ENCODE measurements around the gene MYOZ2.
A peak's percentile ranks its signal among the peaks of the same experiment; 100 is the strongest.

MYOZ2 gene

GRCh38 chr4:119207051-119207450 lies 71.4 kb downstream of the MYOZ2 start:
- peaks cover 12% of the 10 kb centered on the region for H3K4me1 ChIP-seq (ENCODE audit: low read depth, poor library complexity, severe bottlenecking)
- H3K4me2 ChIP-seq: no peak overlapping the region
- no peaks in the 10 kb centered on the region for H3K27me3 ChIP-seq (ENCODE audit: insufficient read depth, low read depth)
- H2AFZ ChIP-seq (ENCODE audit: low read depth): no peak overlapping the region
- TF ChIP-seq, protein P1, sequence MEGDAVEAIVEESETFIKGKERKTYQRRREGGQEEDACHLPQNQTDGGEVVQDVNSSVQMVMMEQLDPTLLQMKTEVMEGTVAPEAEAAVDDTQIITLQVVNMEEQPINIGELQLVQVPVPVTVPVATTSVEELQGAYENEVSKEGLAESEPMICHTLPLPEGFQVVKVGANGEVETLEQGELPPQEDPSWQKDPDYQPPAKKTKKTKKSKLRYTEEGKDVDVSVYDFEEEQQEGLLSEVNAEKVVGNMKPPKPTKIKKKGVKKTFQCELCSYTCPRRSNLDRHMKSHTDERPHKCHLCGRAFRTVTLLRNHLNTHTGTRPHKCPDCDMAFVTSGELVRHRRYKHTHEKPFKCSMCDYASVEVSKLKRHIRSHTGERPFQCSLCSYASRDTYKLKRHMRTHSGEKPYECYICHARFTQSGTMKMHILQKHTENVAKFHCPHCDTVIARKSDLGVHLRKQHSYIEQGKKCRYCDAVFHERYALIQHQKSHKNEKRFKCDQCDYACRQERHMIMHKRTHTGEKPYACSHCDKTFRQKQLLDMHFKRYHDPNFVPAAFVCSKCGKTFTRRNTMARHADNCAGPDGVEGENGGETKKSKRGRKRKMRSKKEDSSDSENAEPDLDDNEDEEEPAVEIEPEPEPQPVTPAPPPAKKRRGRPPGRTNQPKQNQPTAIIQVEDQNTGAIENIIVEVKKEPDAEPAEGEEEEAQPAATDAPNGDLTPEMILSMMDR (conservative IDR thresholded peaks at IDR 0.05; ENCODE audit: low read depth, low read length): no peak
- H3K4me3 ChIP-seq (IDR thresholded peaks at IDR 0.05; ENCODE audit: insufficient read depth, low read depth, low read length): no peak overlapping the region
- no peaks in the 10 kb centered on the region for H3K36me3 ChIP-seq (ENCODE audit: insufficient read depth)
- H4K20me1 ChIP-seq (ENCODE audit: insufficient read depth): no peaks in the 10 kb centered on the region
- no peaks in the 10 kb centered on the region for H3K79me2 ChIP-seq (ENCODE audit: insufficient read depth, low read depth)
- H3K27ac ChIP-seq: no peak overlapping the region
- H3K9ac ChIP-seq: no peak overlapping the region

DNA sequence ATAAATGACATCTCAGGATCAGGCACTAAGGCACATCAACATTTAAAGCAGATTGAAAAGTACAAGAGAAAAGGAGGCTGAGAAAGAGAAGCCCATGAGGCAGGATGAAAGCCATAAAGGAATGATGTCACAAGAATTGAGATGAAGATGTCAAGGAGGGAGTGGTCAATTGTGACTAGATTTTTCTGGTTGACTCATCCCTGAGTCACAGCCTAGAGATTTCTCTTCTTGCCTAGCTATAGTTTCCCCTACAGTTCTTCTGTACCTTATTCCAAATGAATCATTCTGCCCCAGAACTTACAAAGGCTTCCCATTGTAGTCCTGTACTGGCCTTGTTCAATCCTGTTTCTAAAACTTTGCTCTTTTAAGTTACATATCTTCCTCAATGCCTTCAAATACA lies 73.4 kb downstream of the MYOZ2 start:
- Histone ChIP-seq H3K27ac (no peak overlapping the region), H3K36me3 (ENCODE audit: insufficient read depth) (no peaks in the 10 kb centered on the region), H2AFZ (ENCODE audit: low read depth) (no peak overlapping the region), H3K4me3 (IDR thresholded peaks at IDR 0.05; ENCODE audit: insufficient read depth, low read depth, low read length) (no peak overlapping the region), H3K79me2 (ENCODE audit: insufficient read depth, low read depth) (peaks cover 4% of the 10 kb centered on the region), H3K4me1 (ENCODE audit: low read depth, poor library complexity, severe bottlenecking) (peaks cover 12% of the 10 kb centered on the region), H4K20me1 (ENCODE audit: insufficient read depth) (no peaks in the 10 kb centered on the region), H3K4me2 (no peak overlapping the region), H3K27me3 (ENCODE audit: insufficient read depth, low read depth) (no peaks in the 10 kb centered on the region), H3K9ac (no peak overlapping the region)
- TF ChIP-seq, protein P1 (conservative IDR thresholded peaks at IDR 0.05; ENCODE audit: low read depth, low read length): no peak

- no peak overlapping the region for H3K4me3 ChIP-seq (IDR thresholded peaks at IDR 0.05; ENCODE audit: insufficient read depth, low read depth, low read length)
- H3K4me1 ChIP-seq (ENCODE audit: low read depth, poor library complexity, severe bottlenecking): peaks cover 17% of the 10 kb centered on the region
- H3K4me2 ChIP-seq: no peak overlapping the region
- H4K20me1 ChIP-seq (ENCODE audit: insufficient read depth): no peaks in the 10 kb centered on the region
- no peak overlapping the region for H2AFZ ChIP-seq (ENCODE audit: low read depth)
- TF ChIP-seq, protein P1 (conservative IDR thresholded peaks at IDR 0.05; ENCODE audit: low read depth, low read length): no peak
- H3K27ac ChIP-seq: no peak overlapping the region
- no peaks in the 10 kb centered on the region for H3K36me3 ChIP-seq (ENCODE audit: insufficient read depth)
- peaks cover 10% of the 10 kb centered on the region for H3K79me2 ChIP-seq (ENCODE audit: insufficient read depth, low read depth)
- H3K9ac ChIP-seq: no peak overlapping the region
- H3K27me3 ChIP-seq (ENCODE audit: insufficient read depth, low read depth): no peaks in the 10 kb centered on the region
Observed at GRCh38 chr4:119209586-119209985, 74.0 kb downstream of the MYOZ2 start.

- Histone ChIP-seq H3K9ac (no peak overlapping the region), H3K4me1 (ENCODE audit: low read depth, poor library complexity, severe bottlenecking) (peaks cover 28% of the 10 kb centered on the region), H3K27me3 (ENCODE audit: insufficient read depth, low read depth) (no peaks in the 10 kb centered on the region), H3K36me3 (ENCODE audit: insufficient read depth) (no peaks in the 10 kb centered on the region), H2AFZ (ENCODE audit: low read depth) (peak overlapping the region; percentile 75; the same call in 1 of the 2 replicates), H3K27ac (no peak overlapping the region; the same call in 1 of the 2 replicates), H3K4me2 (peak overlapping the region; percentile 87; the same call in 1 of the 2 replicates), H3K79me2 (ENCODE audit: insufficient read depth, low read depth) (peaks cover 20% of the 10 kb centered on the region), H3K4me3 (IDR thresholded peaks at IDR 0.05; ENCODE audit: insufficient read depth, low read depth, low read length) (no peak overlapping the region), H4K20me1 (ENCODE audit: insufficient read depth) (no peaks in the 10 kb centered on the region)
- TF ChIP-seq, protein P1 (conservative IDR thresholded peaks at IDR 0.05; ENCODE audit: low read depth, low read length): no peak
Observed at GRCh38 chr4:119210775-119211174, 75.1 kb downstream of the MYOZ2 start.
